Ishikawa (cell line): ENCODE data around the gene SPEM1.

ENCODE experiments used
- CEBPB ChIP-seq: IDR thresholded peaks from 2 replicates; pipeline ENCODE4 v1.6.1; 2012
- CREB1 ChIP-seq: IDR thresholded peaks from 2 replicates; pipeline ENCODE4 v1.6.1; 2012; ENCODE audit warnings: low read depth
- EGR1 ChIP-seq: IDR thresholded peaks from 2 replicates; pipeline ENCODE4 v1.6.1; 2012
- EP300 ChIP-seq: IDR thresholded peaks from 2 replicates; pipeline ENCODE4 v1.6.1; 2012; ENCODE audit warnings: borderline replicate concordance
- FOXM1 ChIP-seq: IDR thresholded peaks from 2 replicates; pipeline ENCODE4 v1.6.1; 2012; ENCODE audit warnings: low read depth, borderline replicate concordance
- MAX ChIP-seq: IDR thresholded peaks from 2 replicates; pipeline ENCODE4 v1.6.1; 2012
- NFIC ChIP-seq: IDR thresholded peaks from 2 replicates; pipeline ENCODE4 v1.6.1; 2012
- RAD21 ChIP-seq: IDR thresholded peaks from 2 replicates; pipeline ENCODE4 v1.6.1; 2012; ENCODE audit warnings: low read depth
- REST ChIP-seq: IDR thresholded peaks from 2 replicates; pipeline ENCODE4 v1.6.1; 2012; ENCODE audit warnings: low read depth, mild to moderate bottlenecking
- TAF1 ChIP-seq: IDR thresholded peaks from 2 replicates; pipeline ENCODE4 v1.6.1; 2012; ENCODE audit warnings: low read depth, mild to moderate bottlenecking
- TCF12 ChIP-seq: IDR thresholded peaks from 2 replicates; pipeline ENCODE4 v1.6.1; 2012; ENCODE audit warnings: low read depth
- TEAD4 ChIP-seq: IDR thresholded peaks from 2 replicates; pipeline ENCODE4 v1.6.1; 2012
- USF1 ChIP-seq: IDR thresholded peaks from 2 replicates; pipeline ENCODE4 v1.6.1; 2012
- YY1 ChIP-seq: IDR thresholded peaks from 2 replicates; pipeline ENCODE4 v1.6.1; 2012; ENCODE audit warnings: low read depth
- ZBTB7A ChIP-seq: IDR thresholded peaks from 2 replicates; pipeline ENCODE4 v1.6.1; 2012; ENCODE audit warnings: low read depth

Gene SPEM1

GRCh38 chr17:7442142-7442541, 22.0 kb downstream of the SPEM1 start:
- TF ChIP-seq NFIC (no peak), EGR1 (no peak), MAX (no peak), ZBTB7A (no peak), RAD21 (no peak)

GRCh38 chr17:7443499-7444485, 23.7 kb downstream of the SPEM1 start:
- TF ChIP-seq TCF12 (no peak), EP300 (no peak), MAX (no peak), USF1 (no peak), REST (no peak), RAD21 (no peak)

GRCh38 chr17:7444682-7445618, 24.8 kb downstream of the SPEM1 start, which contains the start of gene CHRNB1:
Gene CHRNB1 (plus strand): TSS chr17:7445061. CDS start chr17:7445128, 67 bp downstream.
- TF ChIP-seq TAF1 (no peak), EP300 (no peak), MAX (no peak; the same call in 1 of the 2 replicates), CEBPB (no peak), EGR1 (no peak), NFIC (no peak), CREB1 (no peak), RAD21 (no peak), TEAD4 (no peak), YY1 (no peak), FOXM1 (no peak), ZBTB7A (no peak), TCF12 (no peak), USF1 (no peak), REST (no peak)

- TF ChIP-seq CEBPB (no peak), EP300 (no peak), TEAD4 (no peak), TCF12 (no peak), NFIC (no peak), YY1 (no peak)
Measured at GRCh38 chr17:7445619-7445968, 25.5 kb downstream of the SPEM1 start.

- TF ChIP-seq EP300 (no peak), USF1 (no peak), REST (no peak), NFIC (no peak), TCF12 (no peak), TAF1 (no peak), ZBTB7A (no peak), YY1 (no peak), MAX (no peak), RAD21 (no peak), EGR1 (no peak), CEBPB (no peak), TEAD4 (no peak), FOXM1 (no peak), CREB1 (no peak)
Measured at GRCh38 chr17:7448461-7448860, 28.3 kb downstream of the SPEM1 start.
